GM19193 (cell line): ENCODE measurements around the gene ADORA2A.

Experiments used
- POLR2A ChIP-seq: IDR thresholded peaks from 4 replicates; pipeline ENCODE4 v1.6.1; 2011; ENCODE audit not compliant: insufficient read depth, insufficient read length; ENCODE audit errors: extremely low read depth

Gene ADORA2A

GRCh38 chr22:24485608-24486007 is 58.2 kb downstream of the ADORA2A start:
- TF ChIP-seq POLR2A, result no peak

DNA sequence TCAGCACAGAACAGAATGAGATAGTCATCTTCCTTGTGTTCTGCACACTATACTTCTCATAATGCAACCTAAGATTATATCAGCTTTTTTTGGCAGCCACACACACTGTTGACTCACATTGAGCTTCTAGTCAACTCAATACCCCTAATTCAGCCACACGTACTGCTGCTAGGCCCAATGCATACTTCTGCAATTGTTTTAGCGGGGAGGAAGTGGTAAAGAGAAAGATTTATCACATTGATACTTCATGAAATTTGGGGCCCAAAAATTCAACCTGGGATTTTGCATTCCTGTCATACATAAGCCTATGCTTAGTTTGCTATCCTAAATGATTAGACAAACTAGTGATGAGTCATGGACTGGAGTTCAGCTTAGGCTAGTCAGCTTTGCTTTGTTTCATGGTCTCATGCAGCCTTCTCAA is 59.1 kb downstream of the ADORA2A start:
- TF ChIP-seq POLR2A, result no peak

GRCh38 chr22:24489011-24489410 is 61.6 kb downstream of the ADORA2A start:
- no peak for TF ChIP-seq POLR2A
